MV-4-11 (cell line): Measurements from ENCODE around the gene ZNF789.

ENCODE experiments used
- DNase-seq: peaks from one replicate; lab custom pipeline; 2025; lab: John Stamatoyannopoulos, UW

ZNF789 gene

GRCh38 chr7:99504603-99505323 is 32.1 kb downstream of the ZNF789 start, which contains the start of gene ZKSCAN5:
TSS of gene ZKSCAN5 (plus strand) at chr7:99504662. CDS start at chr7:99506045, 1,383 bp downstream.
- DNase-seq: peak; percentile 92

- no peak for DNase-seq
These were observed 32.6 kb downstream of the ZNF789 start for GRCh38 chr7:99505324-99505662.

GRCh38 chr7:99514050-99514449 is 41.4 kb downstream of the ZNF789 start:
- DNase-seq: no peak

- DNase-seq: no peak
These were observed 48.7 kb downstream of the ZNF789 start for GRCh38 chr7:99521399-99521798.

GRCh38 chr7:99525713-99526440 is 53.2 kb downstream of the ZNF789 start:
- DNase-seq: no peak

- no peak for DNase-seq
These were observed 58.7 kb downstream of the ZNF789 start for GRCh38 chr7:99531354-99531765.

GRCh38 chr7:99535667-99536066 is 63.0 kb downstream of the ZNF789 start:
- DNase-seq: no peak
